HepG2 (cell line): ENCODE measurements around the gene CREBBP. TPM values are rescaled to one million over a fixed set of nuclear protein-coding genes. Genes with fewer than 3 reads are reported as not detected.
A peak's percentile ranks its signal among the peaks of the same experiment; 100 is the strongest.

Source experiments
- ATAC-seq: fragments of 200-7000 bp; cut with Tn5 transposase; 3 replicates; pipeline ENCODE4 v1.9.1; 2020; ENCODE audit warnings: mild to moderate bottlenecking, moderate library complexity
- BruUV-seq: library from RNA; stranded (reverse); fragments of 400-500 nt; replicated peaks from 2 replicates; lab custom pipeline; 2021; lab: Mats Ljungman, UMichigan
- CTCF ChIA-PET: fragments of 300-600 bp; formaldehyde crosslinking; extraction: SDS; loops from one replicate; lab custom pipeline; 2021; ENCODE audit warnings: low total read pairs, inconsistent platforms, low intra/inter-chr PET ratio; lab: Yijun Ruan, JAX
- POLR2A ChIA-PET: fragments of 350-600 bp; sonication (Branson Sonifier 250); formaldehyde crosslinking; loops from one replicate; lab custom pipeline; 2020; ENCODE audit warnings: antibody characterized with exemption, inconsistent platforms; lab: Yijun Ruan, JAX
- DNase-seq: peaks from one replicate; pipeline ENCODE4 v3.0.0-alpha.2; 2015; ENCODE audit warnings: low spot score
- FAIRE-seq: peaks from 3 replicates; lab custom pipeline; 2011; peaks lifted over from hg19 to GRCh38; lab: Jason Lieb, UNC
- H2AFZ ChIP-seq: one replicate; pipeline ENCODE4 v1.6.1; 2011; ENCODE audit warnings: low read length, inconsistent platforms
- H3K27ac ChIP-seq: fragments of 300-600 bp; 3 replicates; pipeline ENCODE4 v1.8.0; 2011; ENCODE audit warnings: mixed run types, mild to moderate bottlenecking, mixed read lengths, low read length, inconsistent platforms; ENCODE audit not compliant: insufficient read depth; ENCODE audit errors: extremely low read length
- H3K27me3 ChIP-seq, 2 experiments: fragments of 200-600 bp in 1 of 2; 2 replicates in 1 of 2; 3 replicates in 1 of 2; pipeline versions ENCODE4 v1.6.0 to v1.8.0; 2011; ENCODE audit warnings: low read length in 2 of 2, mild to moderate bottlenecking in 2 of 2, moderate library complexity in 2 of 2, inconsistent platforms in 1 of 2; ENCODE audit not compliant: insufficient read depth in 2 of 2, control insufficient read depth in 1 of 2
- H3K36me3 ChIP-seq, 2 experiments: fragments of 200-600 bp in 1 of 2; replicated peaks in 1 of 2; 2 replicates in 1 of 2; 3 replicates in 1 of 2; pipeline versions ENCODE4 v1.5.1 to v1.8.0; 2011; ENCODE audit warnings: low read length in 2 of 2, inconsistent platforms in 1 of 2; ENCODE audit not compliant: insufficient read depth in 2 of 2, control insufficient read depth in 1 of 2
- H3K4me1 ChIP-seq: 2 replicates; pipeline ENCODE4 v1.5.1; 2012; ENCODE audit warnings: low read length, inconsistent platforms; ENCODE audit not compliant: insufficient read depth
- H3K4me2 ChIP-seq: 2 replicates; pipeline ENCODE4 v1.6.0; 2011; ENCODE audit warnings: low read depth, low read length, inconsistent platforms
- H3K4me3 ChIP-seq, 3 experiments: fragments of 200-600 bp in 1 of 3; sonication (generic), shearing (Covaris generic) in 1 of 3; replicated peaks in 1 of 3; 2 replicates each; pipeline ENCODE4 v1.5.1; 2011 to 2016; ENCODE audit warnings: low read length in 3 of 3, inconsistent platforms in 2 of 3, low read depth in 2 of 3, mild to moderate bottlenecking in 2 of 3, control low read depth in 1 of 3, mixed read lengths in 1 of 3; ENCODE audit not compliant: insufficient read depth in 1 of 3
- H3K79me2 ChIP-seq: one replicate; pipeline ENCODE4 v1.6.1; 2011; ENCODE audit warnings: low read length, inconsistent platforms; ENCODE audit not compliant: insufficient read depth
- H3K9ac ChIP-seq: 2 replicates; pipeline ENCODE4 v1.6.0; 2011; ENCODE audit warnings: mild to moderate bottlenecking, low read depth, low read length, inconsistent platforms; ENCODE audit not compliant: insufficient read depth
- H3K9me3 ChIP-seq: 2 replicates; pipeline ENCODE4 v1.5.1; 2012; ENCODE audit warnings: mild to moderate bottlenecking, low read length
- H4K20me1 ChIP-seq: 2 replicates; pipeline ENCODE4 v1.6.0; 2011; ENCODE audit warnings: inconsistent platforms, mild to moderate bottlenecking, low read length, moderate library complexity; ENCODE audit not compliant: insufficient read depth
- ATF1 ChIP-seq: IDR thresholded peaks from 2 replicates; pipeline ENCODE4 v1.6.1; 2016; ENCODE audit warnings: mild to moderate bottlenecking, control low read depth
- HNF4A ChIP-seq: sonication (generic); formaldehyde crosslinking; IDR thresholded peaks from 2 replicates; pipeline ENCODE4 v1.4.0; 2020; ENCODE audit warnings: missing genetic modification reagents
- MTA1 ChIP-seq: sonication (generic); formaldehyde crosslinking; IDR thresholded peaks from 2 replicates; pipeline ENCODE4 v1.4.0; 2020; ENCODE audit warnings: missing genetic modification reagents, mild to moderate bottlenecking, borderline replicate concordance
- RBFOX2 ChIP-seq: fragments of 200-400 bp; formaldehyde crosslinking; IDR thresholded peaks from 2 replicates; pipeline ENCODE4 v1.6.1; 2017; ENCODE audit warnings: low read depth, mild to moderate bottlenecking, low read length
- SALL2 ChIP-seq: sonication (generic); formaldehyde crosslinking; IDR thresholded peaks from 2 replicates; pipeline ENCODE4 v1.8.1; 2023; ENCODE audit warnings: mild to moderate bottlenecking, missing genetic modification reagents, inconsistent platforms
- SP5 ChIP-seq: IDR thresholded peaks from 2 replicates; pipeline ENCODE4 v1.6.1; 2016; ENCODE audit warnings: low read depth, borderline replicate concordance
- ZBTB33 ChIP-seq: sonication (generic); formaldehyde crosslinking; IDR thresholded peaks from 2 replicates; pipeline ENCODE4 v1.4.0; 2020; ENCODE audit warnings: missing genetic modification reagents
- ZBTB46 ChIP-seq: sonication (generic); formaldehyde crosslinking; IDR thresholded peaks from 2 replicates; pipeline ENCODE4 v1.4.0; 2020; ENCODE audit warnings: mild to moderate bottlenecking, missing genetic modification reagents, borderline replicate concordance
- ZNF121 ChIP-seq: sonication (generic); formaldehyde crosslinking; IDR thresholded peaks from 2 replicates; pipeline ENCODE4 v1.5.0; 2020; ENCODE audit warnings: mild to moderate bottlenecking, missing genetic modification reagents
- ZNF207 ChIP-seq: fragments of 450-650 bp; IDR thresholded peaks from 2 replicates; pipeline ENCODE4 v1.6.1; 2016; ENCODE audit warnings: antibody characterized with exemption, borderline replicate concordance
- ZNF547 ChIP-seq: sonication (generic); formaldehyde crosslinking; IDR thresholded peaks from 2 replicates; pipeline ENCODE4 v1.5.1; 2020; ENCODE audit warnings: mild to moderate bottlenecking, missing genetic modification reagents
- WGBS: methylation state at CpG from one replicate; pipeline ENCODE4 v1.1.6; 2017; ENCODE audit warnings: low lambda C conversion rate; 5-methylcytosine and 5-hydroxymethylcytosine counted together
- in situ Hi-C: cut with HindIII; loops from 2 replicates; pipeline ENCODE4 v1.10.0; 2017; ENCODE audit warnings: low pct_unique_long_range_greater_than_20kb; ENCODE audit not compliant: extremely low pct_ligation_motif_present
- intact Hi-C: fragments of 100-400 bp; cut with micrococcal nuclease; formaldehyde crosslinking; loops from one replicate; pipeline ENCODE4 v1.10.0; 2022; ENCODE audit not compliant: unreplicated experiment
- polyA plus RNA-seq, 8 experiments: library from polyadenylated mRNA; depleted of rRNA in 3 of 8; stranded (reverse) in 7 of 8; unstranded in 1 of 8; fragments of >200 nt; fragmentation: Illumina TruSeq in 4 of 8; extraction: Trizol in 4 of 8; gene quantifications; 2 replicates each; pipeline versions ENCODE4 v1.2.1 to v1.2.3, GENCODE V29; 2011 to 2016; ENCODE audit warnings: low read depth in 4 of 8, missing spikeins in 1 of 8, mixed read lengths in 1 of 8; ENCODE audit not compliant: insufficient read depth in 1 of 8
- total RNA-seq, 5 experiments: library from RNA; depleted of rRNA; stranded (reverse); fragments of >200 nt; fragmentation: Illumina TruSeq; extraction: Trizol; gene quantifications; 2 replicates each; pipeline ENCODE4 v1.2.3, GENCODE V29; 2016; ENCODE audit warnings: low read depth in 1 of 5

Gene CREBBP
- total and polyA plus RNA-seq, 2 of the 13 experiments (the other 11 are each of a cell fraction or from before 2014, with no cell fraction given): 5.3 to 10.4 TPM

DNA sequence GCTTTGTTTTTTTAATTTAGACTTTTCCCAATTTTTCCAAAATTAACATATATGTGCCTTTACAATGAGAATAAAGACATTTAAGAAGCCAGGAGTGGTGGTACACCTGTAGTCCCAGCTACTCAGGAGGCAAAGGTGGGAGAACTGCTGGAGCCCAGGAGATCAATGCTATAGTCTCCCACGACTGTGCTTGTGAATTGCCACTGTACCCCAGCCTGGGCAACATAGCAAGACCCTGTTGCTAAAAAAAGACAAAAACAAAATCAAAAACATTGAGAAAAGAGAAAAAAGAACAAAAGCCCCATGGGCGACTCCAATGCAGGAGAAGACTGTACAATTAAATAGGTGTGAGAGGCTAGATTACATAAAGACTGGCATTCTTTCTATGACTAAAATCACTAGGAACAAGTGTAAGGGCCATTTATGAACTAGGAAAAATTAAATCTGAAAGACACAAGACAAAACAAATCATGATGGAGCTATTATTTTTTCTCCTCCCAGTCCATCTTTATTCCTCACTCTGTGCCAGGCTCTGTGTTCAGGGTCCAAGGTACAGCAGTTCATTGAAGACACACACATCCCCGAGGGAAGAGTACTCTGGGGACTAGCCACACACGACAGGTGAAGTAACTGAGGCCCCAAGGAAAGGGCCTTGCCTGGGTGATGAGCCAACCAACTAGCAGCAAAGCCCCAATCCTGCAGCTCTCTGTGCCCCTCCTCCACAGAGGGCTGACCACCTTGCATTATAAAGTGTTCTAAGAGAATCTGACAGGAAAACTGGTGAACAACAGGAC is 79.8 kb downstream of the CREBBP start:
- H2AFZ ChIP-seq: no peak overlapping the region
- no peak overlapping the region for H3K27ac ChIP-seq
- no peaks in the 10 kb centered on the region for H3K27me3 ChIP-seq
- BruUV-seq: no TSS peak
- FAIRE-seq: no peak
- no peaks in the 10 kb centered on the region for H3K9me3 ChIP-seq
- TF ChIP-seq HNF4A (CRISPR knock-in tag) (peak; percentile 31; the same call in 1 of the 2 replicates), SP5 (CRISPR knock-in tag) (no peak), ZNF121 (peak; percentile 57; the same call in 1 of the 2 replicates)
- TF ChIP-seq, all 625 proteins: peak for 2
- ChIA-PET CTCF (no interaction called here), POLR2A (no interaction called here)
- Histone ChIP-seq H3K9ac (no peak overlapping the region), H3K4me3 (no peak overlapping the region), H3K4me2 (no peak overlapping the region), H3K79me2 (peaks cover 74% of the 10 kb centered on the region), H3K4me1 (peaks cover 11% of the 10 kb centered on the region), H3K36me3 (peaks cover 7 to 8% of the 10 kb centered on the region in 2 experiments; a peak in 3 of 5 replicates), H4K20me1 (peaks cover 40% of the 10 kb centered on the region)
- WGBS: 88% methylated on average over 4 of the region's 4 CpGs
- ATAC-seq: no peak
- DNase-seq: no peak
- intact Hi-C loops: no loop called here
- in situ Hi-C loops: no loop called here

DNA sequence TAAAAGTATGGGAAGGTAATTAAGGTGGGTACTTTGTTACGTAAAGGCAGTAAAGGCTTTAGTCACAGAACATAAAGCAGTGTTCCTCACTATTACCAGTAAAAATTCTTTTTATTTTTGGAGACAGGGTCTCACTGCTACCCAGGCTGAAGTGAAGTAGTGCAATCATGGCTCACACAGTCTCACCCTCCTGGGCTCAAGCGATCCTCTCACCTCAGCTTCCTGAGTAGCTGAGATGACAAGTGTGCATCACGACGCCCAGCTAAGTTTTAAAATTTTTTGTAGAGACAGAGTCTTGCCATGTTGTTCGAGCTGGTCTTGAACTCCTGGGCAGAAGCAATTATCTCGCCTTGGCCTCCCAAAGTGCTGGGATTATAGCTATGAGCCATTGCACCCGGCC is 80.5 kb downstream of the CREBBP start:
- Histone ChIP-seq H3K27ac (no peak overlapping the region), H3K9ac (no peak overlapping the region), H3K36me3 (peaks cover 5 to 7% of the 10 kb centered on the region in 2 experiments; a peak in 3 of 5 replicates), H3K9me3 (no peaks in the 10 kb centered on the region), H3K4me3 (no peak overlapping the region), H2AFZ (no peak overlapping the region), H3K4me2 (no peak overlapping the region), H3K79me2 (peaks cover 80% of the 10 kb centered on the region), H4K20me1 (peaks cover 40% of the 10 kb centered on the region), H3K27me3 (no peaks in the 10 kb centered on the region), H3K4me1 (peaks cover 11% of the 10 kb centered on the region)
- intact Hi-C loops (no loop called here), in situ Hi-C loops (no loop called here)
- POLR2A ChIA-PET: no interaction called here
- FAIRE-seq: no peak
- no TSS peak for BruUV-seq
- no peak for ATAC-seq
- WGBS: 96% methylated on average over 7 of the region's 7 CpGs
- DNase-seq: no peak
- CTCF ChIA-PET: no interaction called here
- TF ChIP-seq MTA1 (CRISPR knock-in tag): no peak
- TF ChIP-seq ZNF547 (CRISPR knock-in tag): no peak
- TF ChIP-seq ZBTB33: no peak
- TF ChIP-seq RBFOX2: no peak
- TF ChIP-seq ZBTB46 (CRISPR knock-in tag): no peak
- TF ChIP-seq SALL2 (CRISPR knock-in tag): no peak
- TF ChIP-seq ZNF207: no peak
- TF ChIP-seq ATF1 (CRISPR knock-in tag): no peak
